Osteocyte (in vitro differentiated cells): Measurements from ENCODE around the gene FGF1. TPM values are rescaled to one million over a fixed set of nuclear protein-coding genes. Genes with fewer than 3 reads are reported as not detected.

Source experiments
- DNase-seq: peaks from one replicate; pipeline ENCODE4 v3.0.0; 2021; ENCODE audit warnings: mixed read lengths; ENCODE audit not compliant: unreplicated experiment; ENCODE audit errors: extremely low spot score
- H3K27ac Mint-ChIP-seq: one replicate; pipeline ENCODE4 v1.8.0; 2021; ENCODE audit warnings: mild to moderate bottlenecking, mixed read lengths; ENCODE audit not compliant: unreplicated experiment
- H3K27me3 Mint-ChIP-seq: one replicate; pipeline ENCODE4 v1.8.0; 2021; ENCODE audit warnings: mixed read lengths; ENCODE audit not compliant: unreplicated experiment
- H3K36me3 Mint-ChIP-seq: one replicate; pipeline ENCODE4 v1.8.0; 2021; ENCODE audit warnings: mixed read lengths; ENCODE audit not compliant: unreplicated experiment
- H3K4me1 Mint-ChIP-seq: one replicate; pipeline ENCODE4 v1.8.0; 2021; ENCODE audit warnings: mixed read lengths; ENCODE audit not compliant: unreplicated experiment
- H3K4me3 Mint-ChIP-seq: one replicate; pipeline ENCODE4 v1.8.0; 2021; ENCODE audit warnings: mild to moderate bottlenecking, moderate library complexity, mixed read lengths; ENCODE audit not compliant: unreplicated experiment
- H3K9me3 Mint-ChIP-seq: one replicate; pipeline ENCODE4 v1.8.0; 2021; ENCODE audit warnings: mixed read lengths; ENCODE audit not compliant: unreplicated experiment
- total RNA-seq: library from RNA; stranded (reverse); gene quantifications from 2 replicates; pipeline ENCODE4 v1.2.1, GENCODE V29; 2021
- TF ChIP-seq, protein P1 (sequence below): fragments of 200-600 bp; sonication (generic); IDR thresholded peaks from 2 replicates; pipeline ENCODE4 v1.5.0; 2021; ENCODE audit warnings: antibody characterized with exemption, mild to moderate bottlenecking, moderate library complexity

Gene FGF1
- total RNA-seq, 1 donor from 2014 or later, result 1.5 TPM

- H3K9me3 Mint-ChIP-seq, result no peaks in the 10 kb centered on the region
- H3K36me3 Mint-ChIP-seq, result no peaks in the 10 kb centered on the region
- H3K27me3 Mint-ChIP-seq, result no peaks in the 10 kb centered on the region
- peaks cover 53% of the 10 kb centered on the region for H3K4me1 Mint-ChIP-seq
- TF ChIP-seq, protein P1, sequence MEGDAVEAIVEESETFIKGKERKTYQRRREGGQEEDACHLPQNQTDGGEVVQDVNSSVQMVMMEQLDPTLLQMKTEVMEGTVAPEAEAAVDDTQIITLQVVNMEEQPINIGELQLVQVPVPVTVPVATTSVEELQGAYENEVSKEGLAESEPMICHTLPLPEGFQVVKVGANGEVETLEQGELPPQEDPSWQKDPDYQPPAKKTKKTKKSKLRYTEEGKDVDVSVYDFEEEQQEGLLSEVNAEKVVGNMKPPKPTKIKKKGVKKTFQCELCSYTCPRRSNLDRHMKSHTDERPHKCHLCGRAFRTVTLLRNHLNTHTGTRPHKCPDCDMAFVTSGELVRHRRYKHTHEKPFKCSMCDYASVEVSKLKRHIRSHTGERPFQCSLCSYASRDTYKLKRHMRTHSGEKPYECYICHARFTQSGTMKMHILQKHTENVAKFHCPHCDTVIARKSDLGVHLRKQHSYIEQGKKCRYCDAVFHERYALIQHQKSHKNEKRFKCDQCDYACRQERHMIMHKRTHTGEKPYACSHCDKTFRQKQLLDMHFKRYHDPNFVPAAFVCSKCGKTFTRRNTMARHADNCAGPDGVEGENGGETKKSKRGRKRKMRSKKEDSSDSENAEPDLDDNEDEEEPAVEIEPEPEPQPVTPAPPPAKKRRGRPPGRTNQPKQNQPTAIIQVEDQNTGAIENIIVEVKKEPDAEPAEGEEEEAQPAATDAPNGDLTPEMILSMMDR, result no peak
- no peak overlapping the region for H3K27ac Mint-ChIP-seq
- DNase-seq, result no peak
- H3K4me3 Mint-ChIP-seq, result no peak overlapping the region
Measured at GRCh38 chr5:142597025-142597424, 88.9 kb downstream of the FGF1 start.

DNA sequence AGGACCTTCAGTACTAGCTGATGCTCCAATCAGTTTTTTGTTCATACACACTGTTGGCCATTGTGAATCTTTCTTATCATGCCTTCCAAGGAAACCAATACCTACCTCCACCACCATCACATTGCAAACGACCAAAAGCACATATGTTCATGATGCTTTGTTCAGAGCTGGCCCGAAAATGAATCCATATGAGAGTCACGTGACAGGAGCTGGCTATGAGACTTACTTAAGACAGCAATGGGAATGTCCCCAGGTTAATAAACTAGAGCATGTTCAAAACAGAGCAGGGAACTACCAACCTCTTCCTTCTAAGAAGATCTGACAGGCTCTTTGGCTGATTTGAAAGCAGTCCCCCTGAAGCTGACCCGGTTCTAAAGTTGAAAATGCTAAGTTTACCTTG, 93.5 kb downstream of the FGF1 start:
- TF ChIP-seq, protein P1, result no peak
- H3K4me3 Mint-ChIP-seq, result no peak overlapping the region
- DNase-seq, result no peak
- no peaks in the 10 kb centered on the region for H3K27me3 Mint-ChIP-seq
- peaks cover 42% of the 10 kb centered on the region for H3K4me1 Mint-ChIP-seq
- no peaks in the 10 kb centered on the region for H3K36me3 Mint-ChIP-seq
- no peak overlapping the region for H3K27ac Mint-ChIP-seq
- H3K9me3 Mint-ChIP-seq, result no peaks in the 10 kb centered on the region

DNA sequence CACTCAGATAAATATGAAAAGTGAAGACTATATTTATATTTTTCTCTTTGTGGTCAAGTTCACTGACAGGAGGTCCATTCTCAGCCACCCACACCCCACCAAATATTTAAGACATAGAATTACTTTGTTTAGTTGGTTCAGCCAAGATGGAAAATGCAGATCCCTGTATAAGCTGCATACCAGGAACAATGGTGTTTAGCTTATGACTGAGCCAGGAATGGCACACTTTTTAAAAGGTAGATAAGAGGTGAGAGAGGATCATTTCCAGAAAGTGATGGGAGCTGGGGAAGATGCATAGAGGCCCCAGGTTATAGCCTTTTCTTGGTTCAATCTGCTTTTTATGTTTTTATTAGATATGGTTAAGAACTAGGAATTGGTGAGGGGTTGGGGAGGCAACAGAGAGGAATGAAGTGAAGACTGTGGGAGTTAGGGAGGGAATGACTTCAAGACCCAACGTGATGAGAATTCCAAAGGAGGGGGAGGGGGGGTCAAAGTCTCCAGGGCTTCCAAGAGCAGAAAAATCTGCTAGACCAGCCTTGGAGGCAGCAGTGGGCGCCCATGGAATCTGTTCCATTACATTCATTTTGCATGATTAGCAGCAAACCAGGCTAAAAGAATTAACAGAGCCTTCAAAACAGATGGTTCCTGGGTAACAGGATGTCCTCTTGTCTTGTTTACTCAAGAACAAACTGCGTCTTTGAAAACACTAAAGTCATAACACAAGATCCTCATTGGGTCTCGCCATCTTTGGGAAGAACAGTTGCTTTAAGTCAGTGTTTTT, 95.2 kb downstream of the FGF1 start:
- peak overlapping the region; percentile 74 for H3K27ac Mint-ChIP-seq
- H3K4me1 Mint-ChIP-seq, result peaks cover 39% of the 10 kb centered on the region
- no peaks in the 10 kb centered on the region for H3K36me3 Mint-ChIP-seq
- H3K9me3 Mint-ChIP-seq, result no peaks in the 10 kb centered on the region
- H3K4me3 Mint-ChIP-seq, result no peak overlapping the region
- DNase-seq, result no peak
- TF ChIP-seq, protein P1, result no peak
- H3K27me3 Mint-ChIP-seq, result no peaks in the 10 kb centered on the region

GRCh38 chr5:142589720-142590119, 96.2 kb downstream of the FGF1 start:
- Mint-ChIP-seq H3K27ac (peak overlapping the region; percentile 74), H3K27me3 (no peaks in the 10 kb centered on the region), H3K4me1 (peaks cover 48% of the 10 kb centered on the region), H3K4me3 (no peak overlapping the region), H3K36me3 (no peaks in the 10 kb centered on the region), H3K9me3 (no peaks in the 10 kb centered on the region)
- TF ChIP-seq, protein P1, result no peak
- DNase-seq, result no peak

DNA sequence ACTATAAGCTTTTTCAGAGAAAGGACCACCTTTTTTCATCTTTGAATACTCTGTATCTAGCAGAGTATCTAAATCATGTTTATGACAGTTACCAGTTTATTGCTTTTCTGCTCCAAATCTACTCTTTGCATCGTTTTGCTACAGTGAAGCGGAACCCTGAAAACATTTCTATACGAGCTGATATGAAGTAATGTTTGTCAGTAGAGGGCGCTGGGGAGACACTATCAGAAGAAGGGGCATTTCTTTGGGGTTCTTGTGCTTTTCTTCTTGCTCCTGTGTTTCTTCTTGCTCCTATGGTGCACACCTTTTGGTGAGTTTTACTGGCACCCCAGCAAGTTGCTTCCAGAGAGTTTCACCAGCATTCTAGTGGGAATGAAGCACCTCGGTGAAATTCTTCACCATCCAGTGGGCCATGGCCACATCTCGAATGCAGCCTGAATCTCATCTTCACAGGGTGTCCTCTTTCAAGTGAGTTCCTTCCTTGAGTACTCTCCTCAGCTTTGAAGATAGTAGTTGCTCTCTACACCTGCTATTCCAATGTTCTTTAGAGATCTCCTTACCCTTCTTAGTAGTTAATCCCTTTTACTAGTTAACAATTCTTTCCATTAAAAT, 98.4 kb downstream of the FGF1 start:
- Mint-ChIP-seq H3K4me3 (no peak overlapping the region), H3K4me1 (peaks cover 48% of the 10 kb centered on the region), H3K36me3 (no peaks in the 10 kb centered on the region), H3K27me3 (no peaks in the 10 kb centered on the region), H3K9me3 (no peaks in the 10 kb centered on the region), H3K27ac (no peak overlapping the region)
- TF ChIP-seq, protein P1, result peak; percentile 52
- DNase-seq, result no peak
